DMS 273 treated with DMSO at 0.1 percent for 48 hours (cell line): ENCODE measurements around the gene MYOZ1.
A peak's percentile ranks its signal among the peaks of the same experiment; 100 is the strongest.
"Not testable (repeated sequence)": the region's sequence is repeated elsewhere in the genome, so short reads cannot be mapped to it uniquely, and the experiment has no call there.

Source experiments
- DNase-seq: peaks from one replicate; lab custom pipeline; 2025; lab: John Stamatoyannopoulos, UW

MYOZ1 gene

DNA sequence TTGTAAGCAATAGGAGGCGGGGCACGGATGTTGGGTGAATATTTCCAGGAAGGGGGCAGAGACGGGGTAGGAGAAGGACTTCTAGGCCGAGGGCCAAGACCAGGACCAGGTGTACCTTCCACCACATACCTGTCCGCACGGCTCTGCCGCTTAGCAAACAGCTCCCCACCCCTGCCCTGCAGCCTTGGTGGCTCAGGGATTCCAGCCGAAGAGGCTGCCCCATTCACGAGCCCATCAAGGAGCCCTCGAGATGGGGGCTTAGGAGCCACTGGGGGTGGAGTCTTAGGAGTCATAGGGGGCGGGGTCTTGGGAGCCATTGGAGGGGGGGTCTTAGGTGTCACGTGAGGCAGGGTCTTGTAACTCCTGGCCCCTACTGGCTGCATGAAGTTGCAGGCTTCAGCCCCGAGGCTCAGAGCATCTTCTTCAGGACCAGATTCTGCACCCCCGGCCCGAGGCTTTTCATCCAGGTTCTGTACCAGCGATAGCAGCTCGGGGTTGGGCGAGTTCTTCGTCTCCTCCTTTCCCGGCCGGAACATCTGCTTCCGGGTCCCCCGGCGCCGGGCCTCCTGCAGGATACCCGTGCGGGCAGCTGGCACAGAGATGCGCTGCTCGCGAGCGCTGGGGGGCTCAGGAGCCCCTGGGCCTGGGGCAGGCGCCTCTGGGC lies 6.1 kb upstream of the MYOZ1 start:
- no peak for DNase-seq

GRCh38 chr10:73646598-73647041 lies 5.3 kb upstream of the MYOZ1 start:
- DNase-seq: no peak

GRCh38 chr10:73645251-73645650 lies 4.0 kb upstream of the MYOZ1 start:
- no peak for DNase-seq

- DNase-seq: no peak
Measured at GRCh38 chr10:73644767-73645166, 3.5 kb upstream of the MYOZ1 start.

GRCh38 chr10:73644015-73644743 lies 2.9 kb upstream of the MYOZ1 start:
- peak; percentile 26 for DNase-seq

GRCh38 chr10:73643362-73643761 lies 2.1 kb upstream of the MYOZ1 start:
- no peak for DNase-seq

DNA sequence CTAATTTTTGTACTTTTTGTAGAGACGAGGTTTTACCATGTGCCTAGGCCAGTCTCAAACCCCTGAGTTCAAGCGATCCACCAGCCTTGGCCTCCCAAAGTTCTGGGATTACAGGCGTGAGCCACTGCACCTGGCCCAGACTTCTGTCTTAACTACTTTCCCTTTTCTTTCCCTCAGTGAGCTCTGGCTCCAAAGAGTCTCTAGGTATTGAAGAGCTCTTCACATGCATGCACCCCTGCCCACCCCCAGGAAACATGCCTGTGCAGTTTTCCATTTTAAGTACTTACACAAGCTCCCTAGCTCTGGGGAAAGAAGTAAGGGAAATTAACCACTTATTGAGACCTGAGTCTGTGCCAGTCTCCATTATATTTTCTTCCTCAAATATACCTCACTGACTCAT lies 2.0 kb downstream of the MYOZ1 start:
- no peak for DNase-seq

GRCh38 chr10:73635781-73636180 lies 5.5 kb downstream of the MYOZ1 start:
- no peak for DNase-seq

DNA sequence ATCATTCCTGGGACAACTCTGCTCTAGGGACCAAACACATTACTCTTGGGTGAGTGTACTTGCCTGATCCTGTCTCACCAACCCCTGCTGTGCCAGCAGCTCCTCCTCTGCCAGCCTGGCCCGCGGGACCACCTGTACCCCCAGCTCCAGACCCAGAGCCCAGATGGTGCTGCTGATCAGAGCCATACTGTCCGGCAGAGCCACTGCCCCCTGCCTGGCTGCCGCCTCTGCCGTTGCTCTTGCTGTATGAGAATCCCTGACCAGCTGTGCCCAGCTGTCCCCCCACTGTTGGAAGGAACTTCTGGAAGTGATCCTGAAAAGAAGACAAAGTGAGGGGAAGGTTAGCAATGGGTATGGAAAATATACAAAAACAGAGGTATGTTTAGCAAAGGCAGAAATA lies 6.9 kb downstream of the MYOZ1 start:
- no peak for DNase-seq

- DNase-seq: no peak
Measured at GRCh38 chr10:73629165-73629564, 12.1 kb downstream of the MYOZ1 start.

GRCh38 chr10:73628405-73628804 lies 12.9 kb downstream of the MYOZ1 start:
- no peak for DNase-seq

GRCh38 chr10:73627300-73627699 lies 14.0 kb downstream of the MYOZ1 start:
- no peak for DNase-seq

- DNase-seq: peak; percentile 87
Measured at GRCh38 chr10:73625884-73626752, 15.2 kb downstream of the MYOZ1 start.

DNA sequence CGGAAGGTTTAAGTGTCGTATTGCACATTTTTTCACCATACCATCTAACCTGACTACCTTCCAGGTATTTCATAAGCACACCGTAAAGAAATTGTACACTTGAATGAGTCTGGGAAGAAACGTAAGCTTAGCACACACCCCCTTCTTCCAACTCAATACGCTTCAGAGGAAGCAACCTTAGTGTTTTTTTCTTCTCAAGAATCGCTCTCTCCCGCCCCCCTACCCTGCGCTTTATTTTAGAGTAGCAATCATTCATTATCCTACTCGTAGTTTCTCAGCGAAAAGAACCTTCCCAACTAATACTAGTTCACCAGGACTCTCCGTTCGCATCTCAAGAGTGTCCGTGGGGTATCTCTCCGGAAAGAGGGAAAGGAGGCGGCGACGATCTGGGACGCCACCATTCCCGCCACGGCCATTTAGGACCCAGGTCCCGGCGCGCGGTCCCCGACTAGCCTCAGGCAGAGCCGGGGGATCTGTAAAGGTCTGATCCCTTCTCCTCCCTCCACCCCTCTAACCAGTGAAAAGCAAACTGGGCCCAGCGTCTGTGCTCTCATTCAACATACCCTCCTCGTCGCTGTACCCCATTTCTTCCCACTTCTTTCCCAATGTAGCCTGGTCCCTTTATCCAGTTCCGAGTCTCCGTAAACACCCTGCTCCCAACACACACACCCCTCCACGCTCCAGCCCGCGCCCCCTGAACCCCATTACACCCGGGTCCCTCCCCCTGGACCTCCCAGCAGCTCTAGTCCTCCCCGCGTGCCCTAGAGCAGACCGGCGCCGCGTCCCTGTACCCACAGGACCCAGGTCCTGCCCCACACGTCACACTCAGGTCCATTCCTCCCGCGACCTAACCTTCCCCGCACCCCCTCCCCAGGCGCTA lies 16.0 kb downstream of the MYOZ1 start:
- no peak for DNase-seq

DNA sequence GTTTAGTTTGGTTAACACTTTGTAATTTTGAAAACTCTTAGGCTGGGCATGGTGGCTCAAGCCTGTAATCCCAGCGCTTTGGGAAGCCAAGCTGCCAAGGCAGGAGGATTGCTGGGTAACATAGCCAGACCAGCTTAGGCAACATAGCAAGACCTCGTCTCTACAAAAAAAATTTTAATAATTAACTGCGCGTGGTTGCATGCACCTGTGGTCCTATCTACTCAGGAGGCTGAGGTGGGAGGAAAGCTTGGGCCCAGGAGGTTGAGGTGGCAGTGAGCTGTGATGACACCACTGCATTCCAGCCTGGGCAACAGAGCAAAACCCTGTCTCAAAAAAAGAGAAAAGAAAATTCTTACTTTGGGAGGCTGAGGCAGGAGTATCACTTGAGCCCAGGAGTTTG lies 18.2 kb downstream of the MYOZ1 start:
- no peak for DNase-seq

DNA sequence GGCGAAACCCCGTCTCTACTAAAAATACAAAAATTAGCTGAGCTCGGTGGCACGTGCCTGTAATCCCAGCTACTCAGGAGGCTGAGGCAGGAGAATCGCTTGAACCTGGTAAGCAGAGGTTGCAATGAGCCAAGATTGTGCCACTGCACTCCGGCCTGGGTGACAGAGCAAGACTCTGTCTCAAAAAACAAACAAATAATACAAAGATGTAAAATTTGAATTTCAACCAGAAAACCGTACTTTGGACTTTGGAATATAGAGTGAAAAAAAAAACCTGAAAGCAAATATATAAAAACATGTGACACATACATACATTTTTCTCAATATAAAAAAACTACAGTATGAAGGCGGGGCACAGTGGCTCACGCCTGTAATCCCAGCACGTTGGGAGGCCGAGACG lies 20.3 kb downstream of the MYOZ1 start:
- not testable (repeated sequence) for DNase-seq

DNA sequence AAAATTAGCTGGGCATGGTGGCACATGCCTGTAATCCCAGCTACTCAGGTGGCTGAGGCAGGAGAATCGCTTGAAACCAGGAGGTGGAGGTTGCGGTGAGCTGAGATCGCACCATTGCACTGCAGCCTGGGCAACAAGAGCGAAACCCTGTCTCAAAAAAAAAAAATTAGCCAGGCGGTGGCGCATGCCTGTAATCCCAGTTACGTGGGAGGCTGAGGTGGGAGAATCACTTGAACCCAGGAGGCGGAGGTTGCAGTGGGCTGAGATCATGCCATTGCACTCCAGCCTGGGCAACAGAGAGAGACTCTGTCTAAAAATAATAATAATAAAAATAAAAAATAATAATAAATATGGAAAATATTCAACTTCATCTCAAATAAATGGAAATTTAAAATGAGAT lies 24.1 kb downstream of the MYOZ1 start:
- not testable (repeated sequence) for DNase-seq

GRCh38 chr10:73614720-73615119 lies 26.6 kb downstream of the MYOZ1 start:
- no peak for DNase-seq

GRCh38 chr10:73609116-73609515 lies 32.2 kb downstream of the MYOZ1 start:
- DNase-seq: no peak

DNA sequence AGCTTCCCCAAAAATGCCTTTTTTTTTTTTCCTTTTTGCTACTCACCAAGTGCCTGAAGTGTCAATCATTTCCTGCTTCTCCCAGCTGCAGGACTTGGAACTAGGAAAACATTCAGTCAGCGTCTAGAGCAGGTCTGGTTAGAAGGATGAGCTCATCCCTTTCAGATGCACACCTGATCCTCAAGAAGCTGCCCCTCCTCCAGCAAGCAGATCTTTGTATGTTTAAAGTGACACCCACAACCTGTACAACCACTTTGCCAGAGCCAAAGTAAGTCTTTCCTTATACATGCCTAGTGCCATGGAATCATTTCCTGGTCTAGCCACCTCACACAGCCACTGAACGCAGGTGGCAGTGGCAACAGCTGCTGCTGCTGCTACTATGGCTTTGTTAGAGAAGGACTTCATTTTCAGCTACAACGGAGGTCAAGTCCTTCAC lies 39.8 kb downstream of the MYOZ1 start:
- DNase-seq: no peak

GRCh38 chr10:73597346-73597745 lies 43.9 kb downstream of the MYOZ1 start:
- no peak for DNase-seq

- DNase-seq: no peak
Measured at GRCh38 chr10:73593812-73594211, 47.5 kb downstream of the MYOZ1 start.
